Neuron (in vitro differentiated cells): ENCODE results near the gene MAZ.

Experiments
- H2AFZ ChIP-seq: one replicate; pipeline ENCODE4 v1.6.1; 2013; ENCODE audit warnings: low read depth, mild to moderate bottlenecking, inconsistent platforms, low read length, moderate library complexity
- H3K27me3 ChIP-seq: one replicate; pipeline ENCODE4 v1.6.1; 2013; ENCODE audit warnings: low read length; ENCODE audit not compliant: insufficient read depth
- H3K36me3 ChIP-seq: one replicate; pipeline ENCODE4 v1.6.1; 2013; ENCODE audit warnings: low read length; ENCODE audit not compliant: insufficient read depth
- H3K4me1 ChIP-seq: one replicate; pipeline ENCODE4 v1.6.1; 2013; ENCODE audit warnings: low read length; ENCODE audit not compliant: insufficient read depth
- H3K4me3 ChIP-seq: 2 replicates; pipeline ENCODE4 v1.5.1; 2013; ENCODE audit warnings: mild to moderate bottlenecking, low read length, moderate library complexity
- H3K9me3 ChIP-seq: one replicate; pipeline ENCODE4 v1.6.1; 2013; ENCODE audit warnings: low read length

Gene MAZ

GRCh38 chr16:29848420-29849297 lies 42.3 kb downstream of the MAZ start:
- no peaks in the 10 kb centered on the region for H3K36me3 ChIP-seq
- no peak overlapping the region for H2AFZ ChIP-seq
- no peaks in the 10 kb centered on the region for H3K9me3 ChIP-seq
- no peak overlapping the region for H3K4me3 ChIP-seq
- no peaks in the 10 kb centered on the region for H3K4me1 ChIP-seq
- H3K27me3 ChIP-seq: no peaks in the 10 kb centered on the region

GRCh38 chr16:29849505-29849904 lies 43.2 kb downstream of the MAZ start:
- no peak overlapping the region for H3K4me3 ChIP-seq
- H3K36me3 ChIP-seq: no peaks in the 10 kb centered on the region
- H3K9me3 ChIP-seq: no peaks in the 10 kb centered on the region
- no peak overlapping the region for H2AFZ ChIP-seq
- H3K4me1 ChIP-seq: no peaks in the 10 kb centered on the region
- H3K27me3 ChIP-seq: no peaks in the 10 kb centered on the region

GRCh38 chr16:29850998-29851397 lies 44.7 kb downstream of the MAZ start:
- Histone ChIP-seq H2AFZ (no peak overlapping the region), H3K27me3 (no peaks in the 10 kb centered on the region), H3K9me3 (no peaks in the 10 kb centered on the region), H3K36me3 (no peaks in the 10 kb centered on the region), H3K4me3 (no peak overlapping the region), H3K4me1 (no peaks in the 10 kb centered on the region)

- no peak overlapping the region for H2AFZ ChIP-seq
- no peaks in the 10 kb centered on the region for H3K27me3 ChIP-seq
- H3K4me3 ChIP-seq: no peak overlapping the region
- no peaks in the 10 kb centered on the region for H3K9me3 ChIP-seq
- H3K4me1 ChIP-seq: no peaks in the 10 kb centered on the region
- no peaks in the 10 kb centered on the region for H3K36me3 ChIP-seq
Observed at GRCh38 chr16:29852654-29853053, 46.3 kb downstream of the MAZ start.

GRCh38 chr16:29854520-29855100 lies 48.3 kb downstream of the MAZ start:
- Histone ChIP-seq H3K4me3 (no peak overlapping the region), H3K27me3 (no peaks in the 10 kb centered on the region), H3K9me3 (no peaks in the 10 kb centered on the region), H3K4me1 (no peaks in the 10 kb centered on the region), H3K36me3 (peaks cover 6% of the 10 kb centered on the region), H2AFZ (no peak overlapping the region)

GRCh38 chr16:29857133-29857760 lies 50.9 kb downstream of the MAZ start:
- no peaks in the 10 kb centered on the region for H3K27me3 ChIP-seq
- no peaks in the 10 kb centered on the region for H3K9me3 ChIP-seq
- no peaks in the 10 kb centered on the region for H3K4me1 ChIP-seq
- H2AFZ ChIP-seq: no peak overlapping the region
- peaks cover 12% of the 10 kb centered on the region for H3K36me3 ChIP-seq
- H3K4me3 ChIP-seq: no peak overlapping the region

GRCh38 chr16:29858149-29858849 lies 52.0 kb downstream of the MAZ start:
- Histone ChIP-seq H3K4me3 (no peak overlapping the region), H3K4me1 (no peaks in the 10 kb centered on the region), H3K9me3 (no peaks in the 10 kb centered on the region), H3K36me3 (peaks cover 12% of the 10 kb centered on the region), H2AFZ (no peak overlapping the region), H3K27me3 (no peaks in the 10 kb centered on the region)

GRCh38 chr16:29858974-29859373 lies 52.6 kb downstream of the MAZ start:
- no peak overlapping the region for H3K4me3 ChIP-seq
- H2AFZ ChIP-seq: no peak overlapping the region
- H3K9me3 ChIP-seq: no peaks in the 10 kb centered on the region
- H3K4me1 ChIP-seq: peaks cover 3% of the 10 kb centered on the region
- H3K36me3 ChIP-seq: peaks cover 12% of the 10 kb centered on the region
- no peaks in the 10 kb centered on the region for H3K27me3 ChIP-seq

- Histone ChIP-seq H2AFZ (no peak overlapping the region), H3K27me3 (no peaks in the 10 kb centered on the region), H3K4me3 (no peak overlapping the region), H3K9me3 (no peaks in the 10 kb centered on the region), H3K4me1 (peaks cover 3% of the 10 kb centered on the region), H3K36me3 (peaks cover 12% of the 10 kb centered on the region)
Observed at GRCh38 chr16:29860218-29860617, 53.9 kb downstream of the MAZ start.
